K562 (cell line): Measurements from ENCODE around the gene CENPE. TPM values are rescaled to one million over a fixed set of nuclear protein-coding genes. Genes with fewer than 3 reads are reported as not detected.

Experiments used
- AFF1 ChIP-seq, 2 experiments: fragments of 450-650 bp; IDR thresholded peaks; 2 replicates each; pipeline ENCODE4 v1.6.1; 2018; ENCODE audit warnings: mild to moderate bottlenecking in 2 of 2, low read depth in 1 of 2; ENCODE audit not compliant: partially characterized antibody in 2 of 2
- GTF2A2 ChIP-seq: IDR thresholded peaks from 2 replicates; pipeline ENCODE4 v1.6.1; 2016; ENCODE audit warnings: mild to moderate bottlenecking, missing genetic modification characterization, missing compliant biosample characterization
- HMGN3 ChIP-seq: IDR thresholded peaks from 2 replicates; pipeline ENCODE4 v1.6.1; 2011; ENCODE audit warnings: borderline replicate concordance, low read depth, mild to moderate bottlenecking, mixed read lengths, low read length; ENCODE audit not compliant: insufficient read length; ENCODE audit errors: extremely low read depth
- KDM2B ChIP-seq: fragments of 250-450 bp; sonication (Bioruptor Pico); IDR thresholded peaks from 2 replicates; pipeline ENCODE4 v1.8.0; 2021; ENCODE audit warnings: mild to moderate bottlenecking, moderate library complexity
- KDM4B ChIP-seq, 2 experiments: fragments of 450-650 bp in 1 of 2; sonication (generic) in 1 of 2; IDR thresholded peaks; 2 replicates each; pipeline ENCODE4 v1.6.1; 2016 to 2017; ENCODE audit warnings: borderline replicate concordance in 2 of 2, antibody characterized with exemption in 1 of 2, low read depth in 1 of 2, mild to moderate bottlenecking in 1 of 2
- MAFK ChIP-seq: IDR thresholded peaks from 2 replicates; pipeline ENCODE4 v1.6.1; 2011; ENCODE audit warnings: low read length, improper control_type of control experiment
- MBD1 ChIP-seq: fragments of 250-450 bp; sonication (Bioruptor Pico); IDR thresholded peaks from 2 replicates; pipeline ENCODE4 v1.8.0; 2022; ENCODE audit warnings: inconsistent platforms
- NR2C2 ChIP-seq, 2 experiments: fragments of 200-800 bp in 1 of 2; sonication (Bioruptor generic) in 1 of 2; sonication (generic) in 1 of 2; formaldehyde crosslinking in 1 of 2; IDR thresholded peaks; 2 replicates each; pipeline versions ENCODE4 v1.6.1 to v1.8.0; 2016 to 2022; ENCODE audit warnings: mild to moderate bottlenecking in 1 of 2, missing compliant biosample characterization in 1 of 2, missing genetic modification characterization in 1 of 2, missing genetic modification reagents in 1 of 2
- PREB ChIP-seq: sonication (generic); formaldehyde crosslinking; IDR thresholded peaks from 2 replicates; pipeline ENCODE4 v1.8.1; 2023; ENCODE audit warnings: mild to moderate bottlenecking, missing genetic modification reagents
- RAD51 ChIP-seq: fragments of 450-650 bp; IDR thresholded peaks from 2 replicates; pipeline ENCODE4 v1.7.1; 2016; ENCODE audit warnings: low read depth, mild to moderate bottlenecking, borderline replicate concordance
- RBM25 ChIP-seq: fragments of 200-400 bp; formaldehyde crosslinking; IDR thresholded peaks from 2 replicates; pipeline ENCODE4 v1.6.1; 2018; ENCODE audit warnings: low read length, low read depth, moderate library complexity; ENCODE audit not compliant: severe bottlenecking
- RUNX1 ChIP-seq: sonication (generic); IDR thresholded peaks from 2 replicates; pipeline ENCODE4 v1.6.1; 2016; ENCODE audit warnings: antibody characterized with exemption, low read depth
- SREBF1 ChIP-seq: fragments of 150-350 bp; IDR thresholded peaks from 2 replicates; pipeline ENCODE4 v1.6.1; 2014; ENCODE audit warnings: antibody characterized with exemption, low read depth, low read length, borderline replicate concordance
- TAF1 ChIP-seq: IDR thresholded peaks from 2 replicates; pipeline ENCODE4 v1.6.1; 2011; ENCODE audit warnings: mild to moderate bottlenecking, low read length, moderate library complexity; ENCODE audit not compliant: insufficient read depth, control insufficient read depth, severe bottlenecking; ENCODE audit errors: extremely low read depth
- TAL1 ChIP-seq: fragments of 450-650 bp; IDR thresholded peaks from 2 replicates; pipeline ENCODE4 v1.6.1; 2016; ENCODE audit warnings: mild to moderate bottlenecking
- TARDBP ChIP-seq: fragments of 450-650 bp; IDR thresholded peaks from 2 replicates; pipeline ENCODE4 v1.6.1; 2016
- THRAP3 ChIP-seq: fragments of 450-650 bp; IDR thresholded peaks from 2 replicates; pipeline ENCODE4 v1.6.1; 2016; ENCODE audit warnings: mild to moderate bottlenecking, inconsistent platforms, borderline replicate concordance
- ZFP1 ChIP-seq: fragments of 450-650 bp; formaldehyde crosslinking; IDR thresholded peaks from 2 replicates; pipeline ENCODE4 v1.4.0; 2020; ENCODE audit warnings: mild to moderate bottlenecking, mixed read lengths
- ZNF23 ChIP-seq: fragments of 250-450 bp; sonication (Bioruptor Pico); IDR thresholded peaks from 2 replicates; pipeline ENCODE4 v1.4.0; 2020; ENCODE audit warnings: mild to moderate bottlenecking
- ZNF507 ChIP-seq: conservative IDR thresholded peaks from 2 replicates; pipeline ENCODE4 v1.6.1; 2017; ENCODE audit warnings: missing genetic modification characterization, missing compliant biosample characterization
- polyA plus RNA-seq, 8 experiments: library from polyadenylated mRNA; depleted of rRNA in 4 of 8; stranded (reverse) in 5 of 8; unstranded in 3 of 8; fragments of >200 nt; fragmentation: Nextera tagmentation in 2 of 8; fragmentation: Illumina TruSeq in 1 of 8; extraction: Ambion mirVana in 2 of 8; extraction: Trizol in 1 of 8; gene quantifications; 2 replicates each; pipeline versions ENCODE4 v1.2.1 to v1.2.3, GENCODE V29; 2011 to 2014; ENCODE audit warnings: inconsistent platforms in 1 of 8, missing spikeins in 1 of 8
- total RNA-seq, 7 experiments: library from RNA; depleted of rRNA in 6 of 7; stranded (reverse); fragments of >200 nt in 6 of 7; fragmentation: Illumina TruSeq in 2 of 7; extraction: Trizol in 2 of 7; gene quantifications; 2 replicates each; pipeline versions ENCODE4 v1.2.1 to v1.2.3, GENCODE V29; 2011 to 2021; ENCODE audit warnings: low replicate concordance in 1 of 7

The CENPE gene
- total and polyA plus RNA-seq, 9 of the 15 experiments (the other 6 are each of a cell fraction or from before 2014, with no cell fraction given): 9.9 to 53.2 (median 27.4) TPM

GRCh38 chr4:103075894-103076746 is 122.0 kb downstream of the CENPE start (continued):
- TF ChIP-seq RAD51 (no peak), RBM25 (no peak), THRAP3 (no peak), ZNF23 (CRISPR knock-in tag) (no peak), HMGN3 (no peak), KDM2B (CRISPR knock-in tag) (no peak), RUNX1 (no peak), PREB (0 out of 2 replicates have a peak, but pooled peaks have one; percentile 48), KDM4B (IDR thresholded peaks at IDR 0.05; ENCODE audit: borderline replicate concordance in 2 of 2, low read depth in 1 of 2) (no peak; a peak in 1 of 4 replicates), ZFP1 (no peak), MBD1 (CRISPR knock-in tag) (no peak), AFF1 (IDR thresholded peaks at IDR 0.05; ENCODE audit: low read depth in 1 of 2, partially characterized antibody in 2 of 2) (no peak), MAFK (no peak), ZNF507 (no peak), NR2C2 (CRISPR knock-in tag; IDR thresholded peaks at IDR 0.05) (no peak; the same call in 1 of the 2 replicates), NR2C2 (tag; IDR thresholded peaks at IDR 0.05) (no peak), SREBF1 (no peak), GTF2A2 (tag) (no peak), TAF1 (no peak), TAL1 (no peak), TARDBP (no peak)
